Stimulated activated naive CD8-positive, alpha-beta T cell treated with anti-CD3 and anti-CD28 coated beads, Interleukin-15, Interleukin-2, amounts not matched to agents 100 ng/mL and 50 ng/mL, for 24 hours (primary cell): Measurements from ENCODE around the gene CALR3.

Experiments
- H3K27ac Mint-ChIP-seq: one replicate; pipeline ENCODE4 v1.8.0; 2021; ENCODE audit warnings: mild to moderate bottlenecking, mixed read lengths
- H3K27me3 Mint-ChIP-seq: one replicate; pipeline ENCODE4 v1.8.0; 2021; ENCODE audit warnings: mixed read lengths
- H3K36me3 Mint-ChIP-seq: one replicate; pipeline ENCODE4 v1.8.0; 2021; ENCODE audit warnings: low read depth, mixed read lengths
- H3K4me1 Mint-ChIP-seq: one replicate; pipeline ENCODE4 v1.8.0; 2021; ENCODE audit warnings: low read depth, mixed read lengths
- H3K4me3 Mint-ChIP-seq: one replicate; pipeline ENCODE4 v1.8.0; 2021; ENCODE audit warnings: mild to moderate bottlenecking, mixed read lengths
- H3K9me3 Mint-ChIP-seq: one replicate; pipeline ENCODE4 v1.8.0; 2021; ENCODE audit warnings: mixed read lengths

Gene CALR3

DNA sequence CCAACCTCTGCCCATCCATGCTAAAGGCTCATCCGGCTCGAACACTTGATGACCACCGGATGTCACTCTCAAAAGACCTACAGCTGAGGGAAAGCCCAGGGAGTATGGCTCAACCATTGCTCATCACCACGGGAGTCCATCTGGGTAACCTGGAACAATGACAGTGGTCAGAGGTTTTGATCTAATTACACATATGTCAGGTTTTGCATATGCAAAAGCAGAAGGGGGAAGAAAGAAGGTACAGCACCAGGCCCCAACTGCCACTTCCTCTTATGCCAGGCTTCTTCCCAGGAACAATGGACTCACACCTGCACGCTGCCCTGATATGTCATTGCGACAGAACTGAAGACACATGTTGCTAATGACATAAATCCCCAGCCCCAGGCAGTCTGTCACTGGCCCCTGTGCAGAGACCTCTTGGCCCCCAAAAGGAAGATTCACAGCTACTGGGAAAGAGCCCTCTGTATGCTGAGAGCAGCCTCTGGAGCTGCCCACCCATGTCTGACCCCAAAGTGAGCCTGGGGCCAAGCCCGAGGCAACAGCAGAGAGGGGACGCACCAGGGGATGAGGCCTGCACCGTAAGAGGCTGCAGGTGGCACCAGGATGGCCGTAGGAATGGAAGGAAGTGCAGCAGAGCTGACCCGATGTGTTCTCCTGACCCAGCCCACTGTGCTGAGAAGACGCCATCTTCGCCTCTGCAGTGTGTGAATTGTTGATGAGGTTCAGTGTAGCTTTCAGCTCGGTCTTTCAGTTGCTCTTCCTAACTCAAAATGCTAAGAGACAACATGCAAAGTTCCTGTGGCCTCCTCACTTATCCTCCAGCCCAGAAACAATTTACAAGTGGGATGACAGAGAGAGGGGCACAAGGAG is 50.5 kb downstream of the CALR3 start:
- H3K9me3 Mint-ChIP-seq = no peaks in the 10 kb centered on the region
- H3K27ac Mint-ChIP-seq = peak overlapping the region; percentile 95
- H3K4me1 Mint-ChIP-seq = peaks cover 82% of the 10 kb centered on the region
- H3K36me3 Mint-ChIP-seq = peaks cover 25% of the 10 kb centered on the region
- H3K27me3 Mint-ChIP-seq = no peaks in the 10 kb centered on the region
- no peak overlapping the region for H3K4me3 Mint-ChIP-seq

DNA sequence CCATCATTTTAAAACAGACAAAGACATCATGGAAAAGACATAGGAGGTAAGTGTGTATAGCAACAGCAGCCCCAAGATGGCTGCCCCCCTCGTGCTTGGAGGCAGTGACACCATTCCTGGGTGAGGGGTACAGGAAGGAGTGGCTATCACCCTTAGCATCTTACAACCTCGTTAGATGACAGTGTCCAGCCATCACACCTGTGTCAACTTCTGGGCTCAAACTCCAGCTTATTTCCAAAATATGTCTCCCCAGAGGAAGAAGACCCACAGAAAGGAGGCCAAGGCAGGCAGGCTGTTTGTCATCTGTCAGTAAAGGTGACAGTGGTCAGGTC is 51.7 kb downstream of the CALR3 start:
- Mint-ChIP-seq H3K9me3 (no peaks in the 10 kb centered on the region), H3K4me3 (peak overlapping the region; percentile 49), H3K36me3 (peaks cover 18% of the 10 kb centered on the region), H3K27ac (peak overlapping the region; percentile 86), H3K4me1 (peaks cover 71% of the 10 kb centered on the region), H3K27me3 (no peaks in the 10 kb centered on the region)

DNA sequence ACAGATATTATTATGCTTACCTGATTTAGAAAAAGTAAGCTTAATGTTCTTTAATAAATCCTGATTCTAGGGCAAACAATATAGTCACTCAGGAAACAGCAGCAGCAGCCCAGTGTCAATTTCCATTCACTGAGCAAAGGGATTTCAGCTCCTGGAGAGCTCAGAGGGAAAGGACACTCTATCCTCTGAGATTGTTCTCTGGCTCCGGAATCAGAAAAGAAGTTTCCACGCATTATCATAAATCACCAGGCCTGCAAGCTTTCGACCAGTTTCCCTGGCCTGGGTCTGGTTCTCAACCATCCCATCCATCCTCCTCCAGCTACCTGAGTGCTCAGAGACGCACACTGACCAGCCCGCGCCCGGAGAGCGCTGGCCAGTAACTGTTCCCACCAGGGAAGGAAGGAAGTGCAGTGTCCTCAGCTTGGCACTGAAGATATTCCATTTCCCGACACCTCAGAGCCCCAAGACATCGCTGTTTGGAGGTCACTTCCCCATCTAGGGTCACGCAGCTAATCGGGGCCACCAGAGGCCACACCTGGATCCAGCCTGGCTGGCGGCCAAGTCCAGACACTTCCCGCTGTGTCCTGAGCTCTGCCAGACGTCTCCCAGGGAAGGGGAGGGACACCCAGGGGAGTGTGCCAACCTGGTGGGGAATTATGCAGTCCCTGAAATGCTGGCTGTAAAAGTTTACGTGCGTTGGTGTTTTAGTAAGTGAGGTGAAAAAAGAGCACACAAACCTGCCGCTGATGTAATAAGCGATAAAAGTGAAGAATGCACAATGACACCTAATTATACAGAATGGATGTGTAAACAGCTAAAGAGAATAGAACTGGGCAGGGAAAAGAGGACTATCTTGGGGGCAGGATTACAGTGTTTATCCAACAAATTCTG is 53.3 kb downstream of the CALR3 start:
- H3K36me3 Mint-ChIP-seq = peaks cover 16% of the 10 kb centered on the region
- no peak overlapping the region for H3K27ac Mint-ChIP-seq
- H3K4me1 Mint-ChIP-seq = peaks cover 62% of the 10 kb centered on the region
- H3K27me3 Mint-ChIP-seq = no peaks in the 10 kb centered on the region
- no peak overlapping the region for H3K4me3 Mint-ChIP-seq
- no peaks in the 10 kb centered on the region for H3K9me3 Mint-ChIP-seq

DNA sequence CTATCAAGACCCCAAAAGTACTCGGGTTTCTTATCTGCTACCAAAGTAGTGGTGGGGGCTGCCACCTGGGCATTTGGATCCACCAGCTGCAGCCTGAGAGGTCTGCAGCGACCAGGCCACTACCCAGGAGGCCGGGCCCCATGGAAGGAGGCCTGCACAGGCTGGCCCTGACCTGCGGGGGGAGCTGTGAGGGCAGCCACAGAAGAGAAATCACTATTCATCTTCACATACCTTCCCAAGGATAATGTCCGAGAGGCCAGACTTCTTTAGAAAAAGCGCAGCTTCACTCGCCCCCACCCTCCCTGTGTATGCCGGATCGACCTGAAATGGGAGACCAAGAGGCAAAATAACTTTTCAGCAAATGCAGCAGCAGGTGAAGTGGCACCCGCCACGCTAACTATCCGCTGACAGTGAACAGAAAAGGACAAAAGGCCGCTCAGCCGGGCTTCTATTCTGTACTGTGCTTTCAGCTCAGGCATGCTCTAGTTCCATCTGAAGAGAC is 54.3 kb downstream of the CALR3 start:
- Mint-ChIP-seq H3K27ac (no peak overlapping the region), H3K36me3 (peaks cover 25% of the 10 kb centered on the region), H3K4me3 (no peak overlapping the region), H3K9me3 (no peaks in the 10 kb centered on the region), H3K27me3 (no peaks in the 10 kb centered on the region), H3K4me1 (peaks cover 61% of the 10 kb centered on the region)

DNA sequence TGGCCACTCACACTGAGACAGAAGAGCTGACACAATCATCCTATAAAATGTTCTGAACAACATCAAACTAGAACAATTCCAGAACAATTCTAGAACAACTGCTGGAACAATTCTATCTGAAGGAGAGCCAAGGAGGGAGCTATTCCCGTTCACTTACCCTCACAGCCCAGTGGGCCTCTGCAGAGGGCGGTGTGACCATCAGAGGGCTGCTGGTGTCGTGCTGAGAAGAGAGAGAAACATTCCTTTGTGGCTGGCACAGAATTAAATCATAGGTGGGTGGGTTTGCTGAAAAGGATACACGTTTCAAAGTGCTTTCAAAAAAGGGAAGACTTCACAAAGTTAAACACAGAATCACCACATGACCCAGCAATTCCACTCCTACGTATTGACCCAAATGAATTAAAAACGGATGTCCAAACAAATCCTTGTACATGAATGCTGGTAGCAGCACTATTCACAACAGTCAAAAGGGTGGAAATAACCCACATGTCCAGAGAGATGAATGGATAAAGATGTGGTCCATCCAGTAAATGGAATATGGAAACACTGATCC is 59.1 kb downstream of the CALR3 start:
- H3K4me3 Mint-ChIP-seq = no peak overlapping the region
- peak overlapping the region; percentile 56 for H3K27ac Mint-ChIP-seq
- peaks cover 28% of the 10 kb centered on the region for H3K4me1 Mint-ChIP-seq
- H3K36me3 Mint-ChIP-seq = peaks cover 34% of the 10 kb centered on the region
- no peaks in the 10 kb centered on the region for H3K27me3 Mint-ChIP-seq
- H3K9me3 Mint-ChIP-seq = no peaks in the 10 kb centered on the region

DNA sequence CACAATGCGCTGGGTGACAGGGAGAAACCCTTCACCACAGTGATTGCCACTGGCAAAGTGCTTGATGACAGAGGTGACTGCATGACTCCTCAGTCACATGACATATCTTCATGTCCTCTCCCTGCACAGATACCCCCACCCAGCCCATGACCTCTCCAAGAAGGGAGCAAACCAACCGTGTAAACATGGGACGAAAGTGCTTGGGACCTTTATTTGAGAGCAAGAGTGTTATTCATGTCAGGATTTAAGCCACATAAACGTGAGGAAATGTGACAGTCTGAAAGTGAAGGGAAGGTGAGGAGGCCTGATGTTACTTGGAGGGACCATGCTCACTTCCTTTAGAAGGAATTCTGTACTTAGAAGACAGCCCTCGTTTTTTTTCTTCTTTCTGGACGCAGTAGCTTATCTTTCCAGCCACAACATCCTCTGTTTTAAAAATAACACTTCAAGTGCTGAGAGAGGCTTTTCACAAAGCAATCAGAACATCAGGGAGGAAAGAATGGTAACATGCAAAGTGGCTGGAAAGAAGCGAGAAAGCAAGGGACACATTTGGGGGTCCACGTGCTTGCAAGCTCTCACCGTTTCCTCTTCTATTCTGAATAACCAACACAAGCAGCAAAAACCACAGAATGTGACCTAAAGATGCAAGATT is 59.8 kb downstream of the CALR3 start:
- Mint-ChIP-seq H3K27ac (peak overlapping the region; percentile 45), H3K36me3 (peaks cover 34% of the 10 kb centered on the region), H3K4me1 (peaks cover 24% of the 10 kb centered on the region), H3K9me3 (no peaks in the 10 kb centered on the region), H3K27me3 (no peaks in the 10 kb centered on the region), H3K4me3 (no peak overlapping the region)

DNA sequence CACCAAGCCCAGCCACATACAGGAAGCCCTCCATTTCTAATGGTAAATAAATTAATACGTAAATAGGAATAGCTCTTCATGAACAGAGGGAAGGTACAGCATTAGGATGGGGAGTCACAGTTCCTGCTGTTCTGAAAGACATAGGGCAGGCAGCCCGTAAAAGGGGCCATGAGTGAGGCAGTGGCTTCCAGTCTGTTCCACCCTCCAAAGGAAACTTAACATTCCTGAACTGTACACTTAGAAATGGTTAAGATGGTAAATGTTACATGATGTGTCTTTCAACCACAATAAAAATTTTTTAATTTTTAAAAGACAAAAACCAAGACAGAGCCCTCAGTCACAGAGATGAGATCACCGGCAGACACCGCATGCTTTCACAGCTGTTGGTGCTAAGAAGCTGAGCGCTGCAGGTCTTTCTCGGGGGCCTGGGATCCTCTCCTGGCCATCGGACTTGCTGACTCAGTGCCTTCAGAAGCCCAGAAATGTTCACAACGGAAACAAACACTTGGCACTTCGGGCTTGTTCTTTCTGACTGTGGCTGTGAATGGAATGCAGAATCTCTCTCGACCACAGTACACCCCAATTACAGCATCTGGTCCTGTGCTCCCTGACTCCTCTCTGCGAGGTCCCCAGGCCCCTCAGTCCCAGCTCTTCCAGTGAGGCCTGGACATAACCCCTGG is 60.6 kb downstream of the CALR3 start:
- peaks cover 24% of the 10 kb centered on the region for H3K4me1 Mint-ChIP-seq
- H3K27me3 Mint-ChIP-seq = no peaks in the 10 kb centered on the region
- no peak overlapping the region for H3K4me3 Mint-ChIP-seq
- no peaks in the 10 kb centered on the region for H3K9me3 Mint-ChIP-seq
- H3K36me3 Mint-ChIP-seq = peaks cover 34% of the 10 kb centered on the region
- peak overlapping the region; percentile 45 for H3K27ac Mint-ChIP-seq

DNA sequence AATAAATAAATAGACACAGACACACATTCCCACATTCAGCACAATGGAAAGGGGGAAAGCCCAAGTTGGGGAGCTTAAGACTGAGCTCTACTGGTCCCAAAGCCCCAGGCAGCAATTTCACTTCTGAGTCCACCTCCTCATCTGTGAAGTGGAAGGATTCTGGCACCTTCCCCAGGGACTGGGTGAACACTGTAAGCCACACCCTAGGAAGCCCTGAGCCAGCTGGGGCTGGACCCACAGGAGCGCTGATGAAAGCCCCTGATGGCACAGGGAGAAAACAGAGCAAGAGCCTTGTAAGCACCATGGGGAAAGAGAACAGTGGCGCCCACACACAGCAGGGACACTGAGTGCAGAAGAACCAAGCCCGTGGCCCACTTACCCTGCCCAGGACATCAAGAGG is 62.0 kb downstream of the CALR3 start:
- Mint-ChIP-seq H3K4me3 (no peak overlapping the region), H3K27me3 (no peaks in the 10 kb centered on the region), H3K36me3 (peaks cover 34% of the 10 kb centered on the region), H3K9me3 (no peaks in the 10 kb centered on the region), H3K27ac (no peak overlapping the region), H3K4me1 (peaks cover 23% of the 10 kb centered on the region)

DNA sequence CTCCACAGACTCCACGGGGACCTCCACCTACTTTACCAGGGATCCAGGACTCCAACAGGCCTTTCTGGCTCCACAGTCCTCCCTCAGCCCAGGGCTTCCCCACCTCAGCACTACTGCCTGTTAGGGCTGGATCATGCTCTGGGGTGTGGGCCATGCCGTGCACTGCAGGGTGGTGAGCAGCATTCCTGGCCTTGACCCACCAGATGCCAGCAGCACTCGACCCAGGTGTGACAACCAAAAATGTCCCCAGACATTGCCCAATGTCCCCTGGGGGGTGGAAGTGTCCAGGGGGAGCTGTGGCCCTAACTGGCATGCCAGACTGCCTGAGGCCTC is 66.2 kb downstream of the CALR3 start:
- Mint-ChIP-seq H3K27me3 (no peaks in the 10 kb centered on the region), H3K4me3 (no peak overlapping the region), H3K36me3 (peaks cover 25% of the 10 kb centered on the region), H3K9me3 (no peaks in the 10 kb centered on the region), H3K27ac (no peak overlapping the region), H3K4me1 (no peaks in the 10 kb centered on the region)

DNA sequence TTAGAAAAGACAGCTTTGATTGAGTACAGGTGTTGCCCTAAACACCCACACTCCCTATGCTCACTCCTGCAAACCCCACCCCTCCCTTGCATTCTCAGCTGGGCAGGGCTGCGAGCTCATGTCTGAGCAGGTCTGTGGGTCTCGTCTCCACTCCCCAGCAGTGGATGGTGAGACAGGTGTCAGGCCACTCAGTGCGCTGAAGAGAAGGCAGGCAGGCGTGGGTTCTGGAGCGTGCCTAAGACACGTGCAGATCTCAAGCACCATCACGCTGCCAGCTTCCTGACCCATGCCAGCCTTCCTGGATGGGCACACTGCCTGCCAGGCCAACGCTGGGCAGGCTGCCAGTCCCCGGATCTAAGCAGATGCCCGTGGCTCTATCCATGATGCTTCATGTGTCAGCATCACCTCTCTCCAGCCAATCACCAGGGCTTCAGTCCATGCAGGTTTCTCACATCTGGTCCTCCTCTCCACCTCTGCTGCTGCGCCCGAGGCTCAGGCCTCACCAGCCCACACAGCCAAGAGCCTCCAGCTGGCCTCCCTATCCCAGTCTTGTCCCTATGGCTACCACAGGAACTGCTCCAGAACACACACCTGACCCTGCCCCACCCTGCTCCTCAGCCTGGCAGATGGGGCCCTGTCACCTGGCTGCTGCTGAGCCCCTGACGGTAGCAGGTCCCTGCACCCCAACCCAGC is 66.8 kb downstream of the CALR3 start:
- no peak overlapping the region for H3K4me3 Mint-ChIP-seq
- no peaks in the 10 kb centered on the region for H3K4me1 Mint-ChIP-seq
- H3K27ac Mint-ChIP-seq = no peak overlapping the region
- H3K9me3 Mint-ChIP-seq = no peaks in the 10 kb centered on the region
- H3K27me3 Mint-ChIP-seq = no peaks in the 10 kb centered on the region
- peaks cover 21% of the 10 kb centered on the region for H3K36me3 Mint-ChIP-seq
